ENCODE results near the gene CCDC85B. TPM values are rescaled to one million over a fixed set of nuclear protein-coding genes. Genes with fewer than 3 reads are reported as not detected.

Gene CCDC85B
- total and polyA plus RNA-seq, 2 of the 8 experiments (the other 6 are each of a cell fraction or from before 2014, with no cell fraction given): 19.8 to 30.8 TPM

DNA sequence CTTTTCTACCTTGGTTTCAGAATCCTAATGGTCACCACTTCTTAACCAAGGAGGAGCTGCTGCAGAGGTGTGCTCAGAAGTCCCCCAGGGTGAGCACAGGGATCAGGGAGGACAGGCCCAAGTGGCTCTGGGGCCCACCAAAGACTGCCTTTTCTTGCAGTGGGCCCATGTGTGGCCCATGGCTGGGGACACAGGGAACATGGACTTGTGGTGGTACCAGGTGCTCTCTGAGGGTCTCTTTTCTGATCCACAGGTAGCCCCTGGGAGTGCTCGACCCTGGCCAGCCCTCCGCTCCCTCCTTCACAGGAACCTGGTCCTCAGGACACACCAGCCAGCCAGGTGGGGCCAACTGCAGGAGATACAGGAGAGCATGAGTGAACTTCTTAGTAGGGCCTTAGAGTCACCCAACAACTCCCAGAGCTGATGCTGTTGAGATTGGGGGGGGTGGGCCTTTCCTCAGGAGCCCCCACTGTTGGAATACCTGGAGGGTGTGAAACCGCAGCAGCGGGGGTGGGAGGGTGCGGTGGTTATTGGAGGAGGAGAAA lies 28.2 kb upstream of the CCDC85B start (continued):
- TF ChIP-seq, protein P1, sequence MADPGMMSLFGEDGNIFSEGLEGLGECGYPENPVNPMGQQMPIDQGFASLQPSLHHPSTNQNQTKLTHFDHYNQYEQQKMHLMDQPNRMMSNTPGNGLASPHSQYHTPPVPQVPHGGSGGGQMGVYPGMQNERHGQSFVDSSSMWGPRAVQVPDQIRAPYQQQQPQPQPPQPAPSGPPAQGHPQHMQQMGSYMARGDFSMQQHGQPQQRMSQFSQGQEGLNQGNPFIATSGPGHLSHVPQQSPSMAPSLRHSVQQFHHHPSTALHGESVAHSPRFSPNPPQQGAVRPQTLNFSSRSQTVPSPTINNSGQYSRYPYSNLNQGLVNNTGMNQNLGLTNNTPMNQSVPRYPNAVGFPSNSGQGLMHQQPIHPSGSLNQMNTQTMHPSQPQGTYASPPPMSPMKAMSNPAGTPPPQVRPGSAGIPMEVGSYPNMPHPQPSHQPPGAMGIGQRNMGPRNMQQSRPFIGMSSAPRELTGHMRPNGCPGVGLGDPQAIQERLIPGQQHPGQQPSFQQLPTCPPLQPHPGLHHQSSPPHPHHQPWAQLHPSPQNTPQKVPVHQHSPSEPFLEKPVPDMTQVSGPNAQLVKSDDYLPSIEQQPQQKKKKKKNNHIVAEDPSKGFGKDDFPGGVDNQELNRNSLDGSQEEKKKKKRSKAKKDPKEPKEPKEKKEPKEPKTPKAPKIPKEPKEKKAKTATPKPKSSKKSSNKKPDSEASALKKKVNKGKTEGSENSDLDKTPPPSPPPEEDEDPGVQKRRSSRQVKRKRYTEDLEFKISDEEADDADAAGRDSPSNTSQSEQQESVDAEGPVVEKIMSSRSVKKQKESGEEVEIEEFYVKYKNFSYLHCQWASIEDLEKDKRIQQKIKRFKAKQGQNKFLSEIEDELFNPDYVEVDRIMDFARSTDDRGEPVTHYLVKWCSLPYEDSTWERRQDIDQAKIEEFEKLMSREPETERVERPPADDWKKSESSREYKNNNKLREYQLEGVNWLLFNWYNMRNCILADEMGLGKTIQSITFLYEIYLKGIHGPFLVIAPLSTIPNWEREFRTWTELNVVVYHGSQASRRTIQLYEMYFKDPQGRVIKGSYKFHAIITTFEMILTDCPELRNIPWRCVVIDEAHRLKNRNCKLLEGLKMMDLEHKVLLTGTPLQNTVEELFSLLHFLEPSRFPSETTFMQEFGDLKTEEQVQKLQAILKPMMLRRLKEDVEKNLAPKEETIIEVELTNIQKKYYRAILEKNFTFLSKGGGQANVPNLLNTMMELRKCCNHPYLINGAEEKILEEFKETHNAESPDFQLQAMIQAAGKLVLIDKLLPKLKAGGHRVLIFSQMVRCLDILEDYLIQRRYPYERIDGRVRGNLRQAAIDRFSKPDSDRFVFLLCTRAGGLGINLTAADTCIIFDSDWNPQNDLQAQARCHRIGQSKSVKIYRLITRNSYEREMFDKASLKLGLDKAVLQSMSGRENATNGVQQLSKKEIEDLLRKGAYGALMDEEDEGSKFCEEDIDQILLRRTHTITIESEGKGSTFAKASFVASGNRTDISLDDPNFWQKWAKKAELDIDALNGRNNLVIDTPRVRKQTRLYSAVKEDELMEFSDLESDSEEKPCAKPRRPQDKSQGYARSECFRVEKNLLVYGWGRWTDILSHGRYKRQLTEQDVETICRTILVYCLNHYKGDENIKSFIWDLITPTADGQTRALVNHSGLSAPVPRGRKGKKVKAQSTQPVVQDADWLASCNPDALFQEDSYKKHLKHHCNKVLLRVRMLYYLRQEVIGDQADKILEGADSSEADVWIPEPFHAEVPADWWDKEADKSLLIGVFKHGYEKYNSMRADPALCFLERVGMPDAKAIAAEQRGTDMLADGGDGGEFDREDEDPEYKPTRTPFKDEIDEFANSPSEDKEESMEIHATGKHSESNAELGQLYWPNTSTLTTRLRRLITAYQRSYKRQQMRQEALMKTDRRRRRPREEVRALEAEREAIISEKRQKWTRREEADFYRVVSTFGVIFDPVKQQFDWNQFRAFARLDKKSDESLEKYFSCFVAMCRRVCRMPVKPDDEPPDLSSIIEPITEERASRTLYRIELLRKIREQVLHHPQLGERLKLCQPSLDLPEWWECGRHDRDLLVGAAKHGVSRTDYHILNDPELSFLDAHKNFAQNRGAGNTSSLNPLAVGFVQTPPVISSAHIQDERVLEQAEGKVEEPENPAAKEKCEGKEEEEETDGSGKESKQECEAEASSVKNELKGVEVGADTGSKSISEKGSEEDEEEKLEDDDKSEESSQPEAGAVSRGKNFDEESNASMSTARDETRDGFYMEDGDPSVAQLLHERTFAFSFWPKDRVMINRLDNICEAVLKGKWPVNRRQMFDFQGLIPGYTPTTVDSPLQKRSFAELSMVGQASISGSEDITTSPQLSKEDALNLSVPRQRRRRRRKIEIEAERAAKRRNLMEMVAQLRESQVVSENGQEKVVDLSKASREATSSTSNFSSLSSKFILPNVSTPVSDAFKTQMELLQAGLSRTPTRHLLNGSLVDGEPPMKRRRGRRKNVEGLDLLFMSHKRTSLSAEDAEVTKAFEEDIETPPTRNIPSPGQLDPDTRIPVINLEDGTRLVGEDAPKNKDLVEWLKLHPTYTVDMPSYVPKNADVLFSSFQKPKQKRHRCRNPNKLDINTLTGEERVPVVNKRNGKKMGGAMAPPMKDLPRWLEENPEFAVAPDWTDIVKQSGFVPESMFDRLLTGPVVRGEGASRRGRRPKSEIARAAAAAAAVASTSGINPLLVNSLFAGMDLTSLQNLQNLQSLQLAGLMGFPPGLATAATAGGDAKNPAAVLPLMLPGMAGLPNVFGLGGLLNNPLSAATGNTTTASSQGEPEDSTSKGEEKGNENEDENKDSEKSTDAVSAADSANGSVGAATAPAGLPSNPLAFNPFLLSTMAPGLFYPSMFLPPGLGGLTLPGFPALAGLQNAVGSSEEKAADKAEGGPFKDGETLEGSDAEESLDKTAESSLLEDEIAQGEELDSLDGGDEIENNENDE (IDR thresholded peaks at IDR 0.05; ENCODE audit: insufficient replicate concordance, low read length): no peak
- TF ChIP-seq GTF2F1 (IDR thresholded peaks at IDR 0.05; ENCODE audit: borderline replicate concordance, low read depth, low read length) (no peak), CBX8 (IDR thresholded peaks at IDR 0.05; ENCODE audit: borderline replicate concordance, low read depth, low read length) (no peak), CHD2 (IDR thresholded peaks at IDR 0.05; ENCODE audit: low read length) (no peak), PHF8 (conservative IDR thresholded peaks at IDR 0.05; ENCODE audit: low read depth, low read length) (no peak)

Data from H1 (cell line).